IPS-18a (cell line): ENCODE results near the gene PDLIM7.

Experiments used
- H3K27ac ChIP-seq: one replicate; pipeline ENCODE4 v1.5.1; 2013; ENCODE audit warnings: low read length
- H3K27me3 ChIP-seq: one replicate; pipeline ENCODE4 v1.6.1; 2013; ENCODE audit warnings: mild to moderate bottlenecking, low read length; ENCODE audit not compliant: control insufficient read depth, insufficient read depth
- H3K36me3 ChIP-seq: one replicate; pipeline ENCODE4 v1.6.1; 2013; ENCODE audit warnings: low read depth, low read length; ENCODE audit not compliant: control insufficient read depth
- H3K4me1 ChIP-seq: one replicate; pipeline ENCODE4 v1.6.1; 2013; ENCODE audit warnings: low read depth, low read length; ENCODE audit not compliant: control insufficient read depth
- H3K4me3 ChIP-seq: one replicate; pipeline ENCODE4 v1.5.1; 2013; ENCODE audit warnings: low read length
- H3K9ac ChIP-seq: one replicate; pipeline ENCODE4 v1.6.1; 2013; ENCODE audit warnings: mild to moderate bottlenecking, low read length, moderate library complexity
- H3K9me3 ChIP-seq: one replicate; pipeline ENCODE4 v1.6.1; 2013; ENCODE audit warnings: low read depth, low read length; ENCODE audit not compliant: control insufficient read depth

PDLIM7 gene

DNA sequence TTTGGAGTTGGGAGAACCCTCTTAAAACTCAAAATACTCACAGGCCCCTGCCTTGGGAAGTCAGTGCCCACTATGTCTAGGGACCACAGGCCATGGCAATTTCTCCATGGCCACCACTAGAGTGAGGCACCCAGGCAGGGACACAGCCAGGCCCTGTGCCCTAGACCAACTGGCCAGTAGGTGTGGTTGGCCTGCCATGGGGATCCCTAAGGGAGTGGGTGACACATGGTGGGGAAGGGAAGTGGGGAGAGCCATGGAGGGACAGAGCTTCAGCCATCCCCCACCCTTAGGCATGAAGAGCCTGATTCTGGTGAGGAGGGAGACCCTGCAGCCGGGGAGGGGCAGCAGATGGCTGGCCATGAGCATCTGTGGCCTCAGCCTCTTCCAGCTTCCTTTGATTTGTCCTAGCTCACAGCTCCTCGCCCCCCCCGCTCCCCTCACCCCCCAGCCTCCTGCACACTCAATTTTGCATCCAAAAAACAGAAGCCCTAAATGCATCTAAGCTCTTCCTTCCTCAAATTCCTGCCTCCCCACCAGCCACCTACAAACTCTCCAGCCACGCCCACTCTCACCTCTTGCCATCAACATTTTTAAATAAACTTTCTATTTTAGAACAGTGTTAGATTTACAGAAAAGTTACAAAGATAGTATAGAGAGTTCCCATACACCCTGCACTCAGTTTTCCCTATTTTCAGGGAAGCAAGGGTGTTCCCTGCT, 22.4 kb downstream of the PDLIM7 start:
- no peaks in the 10 kb centered on the region for H3K9me3 ChIP-seq
- H3K4me1 ChIP-seq: peaks cover 34% of the 10 kb centered on the region
- no peaks in the 10 kb centered on the region for H3K27me3 ChIP-seq
- no peak overlapping the region for H3K9ac ChIP-seq
- H3K36me3 ChIP-seq: peaks cover 14% of the 10 kb centered on the region
- H3K27ac ChIP-seq: no peak overlapping the region
- no peak overlapping the region for H3K4me3 ChIP-seq

DNA sequence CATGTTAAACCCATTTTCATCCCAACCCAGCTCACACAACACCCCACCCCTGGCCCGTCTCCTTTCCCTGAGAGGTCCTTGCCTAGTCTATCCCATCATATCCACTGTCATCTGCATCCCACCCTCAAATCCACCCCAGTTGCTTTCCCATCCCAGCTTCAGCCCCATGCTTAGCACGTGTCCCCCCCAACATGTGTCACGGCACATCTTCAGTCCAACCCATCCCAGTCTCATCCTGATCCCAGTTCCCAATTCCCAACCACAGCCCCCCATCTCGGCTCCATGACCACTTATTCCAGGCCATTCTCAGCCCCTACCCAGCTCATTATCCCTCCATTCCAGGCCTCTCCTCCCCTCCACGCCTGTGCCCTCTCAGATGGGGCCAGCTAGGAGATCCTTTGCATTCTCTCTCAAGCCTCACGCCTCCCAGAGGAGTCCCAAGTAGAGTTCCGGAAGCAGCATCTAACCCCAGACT, 23.4 kb downstream of the PDLIM7 start:
- Histone ChIP-seq H3K4me3 (peak overlapping the region; percentile 4), H3K27ac (no peak overlapping the region), H3K9ac (no peak overlapping the region), H3K27me3 (no peaks in the 10 kb centered on the region), H3K36me3 (peaks cover 14% of the 10 kb centered on the region), H3K9me3 (no peaks in the 10 kb centered on the region), H3K4me1 (peaks cover 41% of the 10 kb centered on the region)

DNA sequence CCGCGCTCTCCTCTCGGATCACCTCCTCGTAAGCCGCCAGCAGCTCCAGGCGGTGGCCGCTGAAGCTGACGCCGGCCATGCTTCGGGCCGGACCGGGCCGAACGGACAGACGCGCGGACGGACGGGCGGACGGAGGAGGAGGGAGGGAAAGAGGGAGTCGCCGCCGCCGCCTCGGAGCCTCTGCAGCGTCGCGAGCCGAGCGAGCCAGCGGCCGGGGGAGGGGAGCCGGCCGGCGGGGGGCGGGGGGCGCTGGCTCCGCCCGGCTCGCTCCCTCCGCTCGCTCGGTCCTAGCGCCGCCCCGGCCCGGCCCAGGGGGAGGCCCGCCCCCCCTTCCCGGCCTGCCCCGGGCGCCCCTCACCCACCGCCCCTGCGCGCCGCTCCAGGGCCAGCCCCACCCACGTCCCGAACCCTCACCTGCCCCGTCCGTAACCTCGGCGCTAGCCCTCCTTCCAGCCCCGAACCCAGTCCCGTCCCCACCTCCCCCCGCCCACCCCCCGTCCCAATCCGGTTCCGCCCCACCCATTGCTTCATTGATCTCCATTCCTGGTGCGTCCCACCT, 23.9 kb downstream of the PDLIM7 start, which contains the start of gene DBN1:
Gene DBN1 (minus strand): TSS at position 192 of the 559 bp plus-strand sequence. CDS start 113 bp downstream, at position 79.
- peak within 1 kb of the TSS; percentile 91 for H3K9ac ChIP-seq
- no peaks in the 10 kb centered on the region for H3K9me3 ChIP-seq
- peaks cover 41% of the 10 kb centered on the region for H3K4me1 ChIP-seq
- H3K27ac ChIP-seq: peak within 1 kb of the TSS; percentile 75
- H3K4me3 ChIP-seq: peak within 1 kb of the TSS; percentile 84
- peaks cover 19% of the 10 kb centered on the region for H3K36me3 ChIP-seq
- no peaks in the 10 kb centered on the region for H3K27me3 ChIP-seq

DNA sequence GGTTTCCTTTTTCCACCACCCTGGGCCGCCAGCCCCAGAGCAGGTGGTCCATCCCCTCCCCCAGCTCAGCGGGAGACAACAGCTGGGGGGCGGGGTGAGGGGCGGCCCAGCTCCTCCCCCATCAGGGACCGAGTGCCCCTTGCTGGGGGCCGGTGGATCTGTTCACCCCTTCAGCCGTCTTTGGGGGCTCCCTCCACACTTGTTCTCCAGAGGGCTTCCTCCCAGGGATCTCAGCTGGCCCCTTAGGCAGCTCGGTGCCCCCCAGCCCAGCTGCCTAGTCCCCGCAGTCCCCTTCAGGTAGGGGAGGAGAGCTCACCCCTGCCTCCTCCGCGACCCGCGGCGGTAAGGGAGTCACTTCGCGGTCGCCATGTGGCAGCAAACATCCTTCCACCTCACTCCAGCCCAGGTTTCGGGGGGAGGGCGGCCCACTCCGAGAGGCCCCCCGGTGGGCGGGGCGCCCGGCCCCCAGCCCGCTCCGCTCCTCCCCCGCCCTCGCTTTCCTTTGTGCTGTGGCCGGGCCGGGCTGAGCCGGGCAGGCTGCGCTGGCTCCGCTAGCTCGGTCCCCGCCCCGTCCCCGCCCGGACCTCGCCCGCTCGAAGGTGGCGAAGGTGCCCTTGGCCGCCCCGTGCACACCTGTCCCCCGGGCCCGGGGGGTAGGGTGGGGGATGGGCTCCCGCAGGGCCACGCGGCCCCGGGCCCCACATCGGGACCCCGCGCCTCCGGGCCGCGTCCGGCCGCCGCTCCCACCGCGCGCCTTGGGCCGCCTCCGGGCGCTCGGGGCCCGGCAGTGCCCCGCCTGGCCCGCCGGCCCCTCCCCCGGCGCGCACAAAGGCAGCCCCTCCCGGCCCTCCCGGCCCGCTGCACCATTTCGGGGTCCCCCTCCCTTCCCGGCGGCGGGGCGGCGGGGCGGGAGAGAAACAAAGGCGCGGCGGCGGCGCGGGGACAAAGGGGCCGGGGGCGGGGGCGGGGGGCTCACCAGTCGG, 24.7 kb downstream of the PDLIM7 start:
- no peaks in the 10 kb centered on the region for H3K9me3 ChIP-seq
- H3K36me3 ChIP-seq: peaks cover 27% of the 10 kb centered on the region
- H3K4me3 ChIP-seq: peak overlapping the region; percentile 84
- H3K27me3 ChIP-seq: no peaks in the 10 kb centered on the region
- peak overlapping the region; percentile 75 for H3K27ac ChIP-seq
- H3K4me1 ChIP-seq: peaks cover 41% of the 10 kb centered on the region
- H3K9ac ChIP-seq: peak overlapping the region; percentile 91

DNA sequence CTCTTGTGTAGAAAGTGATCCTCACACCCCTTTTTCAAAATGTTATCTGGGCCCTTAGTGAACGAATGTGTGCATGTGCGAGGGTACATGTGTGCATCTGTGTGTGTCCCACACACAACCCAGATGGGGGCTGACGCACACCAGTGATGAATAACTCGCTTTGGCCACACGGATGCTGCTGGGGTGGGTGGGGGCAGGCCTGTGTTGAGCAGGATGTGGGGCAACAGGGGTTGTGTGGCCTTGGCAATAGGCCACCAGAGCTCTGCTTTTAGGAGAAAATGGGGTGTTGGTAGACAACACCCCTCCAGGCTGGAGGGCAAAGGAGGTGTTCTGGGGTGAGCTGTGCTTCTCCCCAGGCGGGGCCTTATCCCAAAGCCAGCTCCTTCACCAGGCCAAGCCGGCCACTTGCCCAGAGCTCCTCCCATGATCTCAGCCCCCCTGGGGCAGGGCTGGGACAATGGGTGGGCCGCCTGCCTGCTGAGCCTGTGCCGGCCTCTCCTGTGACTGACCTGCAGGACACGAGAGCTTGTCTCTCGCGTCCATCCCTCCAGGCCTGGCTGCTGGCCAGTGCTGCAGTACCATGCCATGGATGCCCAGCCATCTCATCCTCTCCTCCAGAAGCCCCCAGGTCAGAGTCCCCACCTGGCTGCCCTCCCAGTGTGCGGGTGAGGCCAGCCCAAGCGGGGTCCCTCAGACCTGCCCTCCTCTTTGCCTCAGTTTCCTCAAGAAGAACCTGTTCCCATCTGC, 25.6 kb downstream of the PDLIM7 start:
- peaks cover 37% of the 10 kb centered on the region for H3K36me3 ChIP-seq

DNA sequence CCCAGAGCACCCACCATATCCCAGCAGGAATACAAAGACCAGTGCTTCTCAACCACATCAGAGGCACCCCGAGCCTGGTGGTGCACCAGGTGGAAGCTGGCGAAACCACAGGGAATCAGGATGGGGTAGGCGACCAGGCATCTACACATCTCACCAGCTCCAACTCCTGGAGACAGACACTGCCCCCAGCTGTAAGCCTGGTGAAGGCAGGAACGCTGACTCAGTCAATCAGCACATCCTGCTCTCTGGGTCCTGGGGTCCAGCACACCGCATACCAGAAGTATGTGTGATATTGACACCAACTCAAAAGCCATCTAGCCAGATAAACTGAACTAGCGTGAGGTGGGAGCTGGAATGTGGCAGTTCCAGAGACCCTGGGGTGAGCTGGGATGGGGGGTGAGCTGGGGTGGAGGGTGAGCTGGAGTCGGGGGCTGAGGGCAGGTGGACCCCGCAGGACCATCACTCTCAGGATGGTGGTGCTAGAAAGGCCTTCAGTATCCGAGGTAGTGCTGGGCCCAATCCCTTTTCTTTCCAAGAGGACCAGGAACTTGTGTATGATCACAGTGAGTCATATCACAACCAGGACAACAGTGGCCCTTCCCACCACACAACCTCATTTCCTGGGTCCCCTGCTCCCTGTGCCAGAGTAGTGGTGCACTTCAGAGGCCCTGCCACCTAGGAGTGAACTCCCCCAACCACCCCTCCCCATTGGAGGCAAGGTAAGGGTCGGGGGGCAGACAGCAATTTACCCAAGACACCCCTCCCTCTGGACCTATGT, 26.5 kb downstream of the PDLIM7 start:
- H3K9ac ChIP-seq: no peak overlapping the region
- no peak overlapping the region for H3K27ac ChIP-seq
- peaks cover 45% of the 10 kb centered on the region for H3K36me3 ChIP-seq
- H3K4me1 ChIP-seq: peaks cover 41% of the 10 kb centered on the region
- H3K9me3 ChIP-seq: no peaks in the 10 kb centered on the region
- H3K4me3 ChIP-seq: peak overlapping the region; percentile 84
- no peaks in the 10 kb centered on the region for H3K27me3 ChIP-seq

More for the DNA sequence above, 25.6 kb downstream of the PDLIM7 start:
- Histone ChIP-seq H3K9me3 (no peaks in the 10 kb centered on the region), H3K27me3 (no peaks in the 10 kb centered on the region), H3K9ac (peak overlapping the region; percentile 91), H3K4me3 (peak overlapping the region; percentile 84), H3K4me1 (peaks cover 41% of the 10 kb centered on the region), H3K27ac (peak overlapping the region; percentile 75)

DNA sequence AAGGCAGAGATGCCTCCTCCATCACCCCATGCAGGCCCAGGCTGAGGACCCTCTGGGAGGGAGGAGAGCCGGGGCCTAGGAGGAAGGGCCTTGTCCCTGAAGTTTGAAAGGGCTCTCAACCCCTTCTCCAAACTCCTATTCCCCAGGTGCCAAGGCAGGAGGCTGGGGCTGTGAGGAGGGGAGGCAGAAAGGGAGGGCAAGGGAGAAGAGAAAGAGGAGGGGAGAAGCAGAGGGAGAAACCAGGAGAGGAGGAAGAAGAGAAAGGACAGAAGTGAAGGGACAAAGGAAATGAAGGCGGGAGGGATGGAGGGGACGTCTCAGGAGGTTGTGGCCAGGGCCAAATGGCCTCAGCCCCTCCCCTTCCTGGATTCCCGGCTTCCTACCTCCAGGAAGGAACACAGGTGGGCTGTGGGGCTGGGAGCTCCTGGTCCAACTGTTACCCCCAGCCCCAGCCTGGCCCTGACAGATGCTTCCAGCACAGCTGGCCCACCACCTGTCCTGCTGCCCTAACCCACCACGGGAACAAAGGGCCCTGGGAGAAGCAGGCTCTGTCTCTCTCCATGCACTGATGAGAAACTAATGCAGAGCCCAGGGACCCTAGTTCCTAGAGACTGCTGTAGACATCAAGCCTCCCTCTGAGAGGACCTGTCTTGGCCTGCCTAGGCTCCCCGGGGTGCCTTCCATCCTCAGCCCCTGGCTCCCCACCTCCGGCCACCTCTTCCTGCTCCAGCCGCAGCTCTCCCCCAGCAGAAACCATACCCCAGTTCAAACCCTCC, 27.5 kb downstream of the PDLIM7 start:
- Histone ChIP-seq H3K4me1 (peaks cover 36% of the 10 kb centered on the region), H3K4me3 (no peak overlapping the region), H3K36me3 (peaks cover 55% of the 10 kb centered on the region), H3K9me3 (no peaks in the 10 kb centered on the region), H3K27me3 (no peaks in the 10 kb centered on the region), H3K9ac (no peak overlapping the region), H3K27ac (no peak overlapping the region)

DNA sequence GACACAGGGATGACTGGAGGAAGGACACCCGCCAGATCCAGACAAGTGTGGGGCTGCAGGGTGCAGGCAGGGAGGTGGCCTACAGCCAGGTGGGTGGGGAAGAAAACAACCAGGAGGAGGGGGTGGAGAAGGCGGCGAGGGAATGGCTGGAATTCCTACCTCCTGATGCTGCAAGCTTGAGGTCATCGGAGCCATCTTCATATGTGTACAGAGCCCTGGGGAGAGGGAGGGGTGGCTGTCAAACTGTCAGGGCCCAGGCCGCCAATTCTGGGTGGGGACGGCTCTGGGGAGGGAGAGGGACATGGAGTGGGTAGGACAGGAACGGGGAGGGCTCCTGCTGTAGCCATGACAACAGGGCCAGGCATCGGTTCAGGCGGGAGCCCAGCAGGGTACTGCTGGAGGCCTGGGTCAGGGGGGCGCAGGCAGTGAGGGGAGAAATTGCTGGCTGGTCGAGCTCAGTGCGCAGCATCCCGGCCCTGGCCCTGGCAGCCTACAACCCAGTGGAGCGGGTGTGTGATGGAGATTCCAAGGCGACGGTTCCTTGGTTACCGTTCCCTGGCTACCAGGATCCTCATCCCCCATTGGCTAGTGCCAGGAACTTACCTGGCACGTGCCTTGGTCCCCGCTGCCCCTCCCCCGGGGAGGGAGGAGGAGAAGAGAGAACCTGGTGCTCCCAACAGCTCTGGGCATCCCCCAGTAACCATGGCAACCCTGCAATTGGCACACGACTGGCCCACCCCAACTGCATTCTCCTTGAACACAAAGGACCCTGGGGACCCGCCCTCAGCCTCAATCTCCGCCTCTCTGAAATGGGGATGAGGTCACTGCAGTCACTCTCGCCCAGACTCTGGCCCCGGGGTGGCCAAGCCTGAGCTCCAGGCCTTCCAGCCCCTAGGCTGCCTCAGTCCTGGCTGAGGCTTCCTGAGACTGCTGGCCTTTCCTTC, 28.4 kb downstream of the PDLIM7 start:
- Histone ChIP-seq H3K9ac (no peak overlapping the region), H3K4me1 (peaks cover 30% of the 10 kb centered on the region), H3K9me3 (no peaks in the 10 kb centered on the region), H3K27me3 (no peaks in the 10 kb centered on the region), H3K4me3 (no peak overlapping the region), H3K36me3 (peaks cover 55% of the 10 kb centered on the region), H3K27ac (no peak overlapping the region)

DNA sequence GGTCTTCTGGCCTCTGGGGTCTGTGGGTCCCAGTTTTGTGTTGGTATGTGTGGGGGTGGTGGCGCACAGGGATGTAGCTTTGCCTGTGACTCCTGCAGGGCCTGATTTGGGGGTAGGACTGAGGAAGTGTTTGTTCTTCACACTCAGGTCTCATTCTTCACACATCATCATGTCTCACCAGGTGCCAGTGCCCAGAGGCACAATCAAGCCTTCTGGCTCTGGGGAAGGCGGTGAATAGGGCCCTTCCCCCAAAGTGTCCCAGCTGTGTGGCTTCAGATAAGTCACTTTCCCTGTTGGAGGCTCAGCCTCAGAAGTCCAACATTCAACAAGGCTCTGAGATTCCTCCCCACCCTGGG, 29.1 kb downstream of the PDLIM7 start:
- Histone ChIP-seq H3K9ac (no peak overlapping the region), H3K4me1 (peaks cover 29% of the 10 kb centered on the region), H3K27ac (no peak overlapping the region), H3K36me3 (peaks cover 59% of the 10 kb centered on the region), H3K9me3 (no peaks in the 10 kb centered on the region), H3K27me3 (no peaks in the 10 kb centered on the region), H3K4me3 (no peak overlapping the region)
